Loucy (cell line): Measurements from ENCODE around the gene AIRE.

Source experiments
- H2AFZ ChIP-seq: fragments of 200-600 bp; sonication (generic); 2 replicates; pipeline ENCODE4 v1.6.0; 2016; ENCODE audit warnings: antibody characterized with exemption, mild to moderate bottlenecking, low read length, moderate library complexity
- H3F3A ChIP-seq: fragments of 200-600 bp; 2 replicates; pipeline ENCODE4 v1.6.0; 2016; ENCODE audit warnings: antibody characterized with exemption, low read depth, mild to moderate bottlenecking
- H3K27me3 ChIP-seq: fragments of 200-600 bp; sonication (generic); 2 replicates; pipeline ENCODE4 v1.6.1; 2014; ENCODE audit warnings: low read length, mild to moderate bottlenecking; ENCODE audit not compliant: insufficient read depth, poor library complexity, severe bottlenecking
- H3K36me3 ChIP-seq: fragments of 200-600 bp; sonication (generic); 2 replicates; pipeline ENCODE4 v1.6.1; 2016; ENCODE audit warnings: low read length; ENCODE audit not compliant: insufficient read depth
- H3K4me1 ChIP-seq: fragments of 200-600 bp; sonication (generic); 2 replicates; pipeline ENCODE4 v1.5.1; 2014; ENCODE audit warnings: low read length, mild to moderate bottlenecking; ENCODE audit not compliant: insufficient read depth, poor library complexity, severe bottlenecking
- H3K4me2 ChIP-seq: fragments of 200-600 bp; sonication (generic); 2 replicates; pipeline ENCODE4 v1.6.0; 2014; ENCODE audit warnings: antibody characterized with exemption, low read length, low read depth, mild to moderate bottlenecking; ENCODE audit not compliant: poor library complexity, severe bottlenecking
- H3K4me3 ChIP-seq: fragments of 200-600 bp; sonication (generic); 2 replicates; pipeline ENCODE4 v1.5.1; 2014; ENCODE audit warnings: low read length, mild to moderate bottlenecking, mixed read lengths; ENCODE audit not compliant: poor library complexity, severe bottlenecking
- H3K79me2 ChIP-seq: fragments of 200-600 bp; sonication (generic); 2 replicates; pipeline ENCODE4 v1.6.1; 2014; ENCODE audit warnings: low read length; ENCODE audit not compliant: insufficient read depth
- H3K9ac ChIP-seq: fragments of 200-600 bp; sonication (generic); 2 replicates; pipeline ENCODE4 v1.6.0; 2014; ENCODE audit warnings: mild to moderate bottlenecking, low read depth, low read length, moderate library complexity; ENCODE audit not compliant: poor library complexity, severe bottlenecking
- H3K9me2 ChIP-seq: fragments of 200-600 bp; sonication (generic); replicated peaks from 2 replicates; pipeline ENCODE4 v1.6.1; 2016; ENCODE audit warnings: low read depth, low read length, mixed read lengths
- H3K9me3 ChIP-seq: fragments of 200-600 bp; sonication (generic); 2 replicates; pipeline ENCODE4 v1.6.1; 2014; ENCODE audit warnings: mild to moderate bottlenecking, antibody characterized with exemption, low read length, low read depth; ENCODE audit not compliant: insufficient read depth
- H4K20me1 ChIP-seq: fragments of 200-600 bp; sonication (generic); 2 replicates; pipeline ENCODE4 v1.6.0; 2014; ENCODE audit warnings: antibody characterized with exemption, low read length, mild to moderate bottlenecking; ENCODE audit not compliant: insufficient read depth, poor library complexity, severe bottlenecking
- EZH2phosphoT487 ChIP-seq: fragments of 200-600 bp; IDR thresholded peaks from 2 replicates; pipeline ENCODE4 v1.6.1; 2018; ENCODE audit warnings: antibody characterized with exemption, mild to moderate bottlenecking, moderate library complexity, borderline replicate concordance
- TF ChIP-seq, protein P1 (sequence below): fragments of 200-600 bp; sonication (generic); conservative IDR thresholded peaks from 2 replicates; pipeline ENCODE4 v1.5.1; 2014; ENCODE audit warnings: mild to moderate bottlenecking, antibody characterized with exemption, low read length

Gene AIRE

GRCh38 chr21:44317871-44318270 lies 32.2 kb downstream of the AIRE start:
- Histone ChIP-seq H3K27me3 (no peaks in the 10 kb centered on the region), H3F3A (no peaks in the 10 kb centered on the region), H3K9me3 (no peaks in the 10 kb centered on the region), H4K20me1 (no peaks in the 10 kb centered on the region), H3K4me1 (no peaks in the 10 kb centered on the region), H3K79me2 (no peaks in the 10 kb centered on the region), H2AFZ (no peak overlapping the region), H3K9me2 (no peaks in the 10 kb centered on the region), H3K4me3 (no peak overlapping the region), H3K9ac (no peak overlapping the region), H3K36me3 (peaks cover 46% of the 10 kb centered on the region; the same call in 1 of the 2 replicates), H3K4me2 (no peak overlapping the region)
- TF ChIP-seq, protein P1, sequence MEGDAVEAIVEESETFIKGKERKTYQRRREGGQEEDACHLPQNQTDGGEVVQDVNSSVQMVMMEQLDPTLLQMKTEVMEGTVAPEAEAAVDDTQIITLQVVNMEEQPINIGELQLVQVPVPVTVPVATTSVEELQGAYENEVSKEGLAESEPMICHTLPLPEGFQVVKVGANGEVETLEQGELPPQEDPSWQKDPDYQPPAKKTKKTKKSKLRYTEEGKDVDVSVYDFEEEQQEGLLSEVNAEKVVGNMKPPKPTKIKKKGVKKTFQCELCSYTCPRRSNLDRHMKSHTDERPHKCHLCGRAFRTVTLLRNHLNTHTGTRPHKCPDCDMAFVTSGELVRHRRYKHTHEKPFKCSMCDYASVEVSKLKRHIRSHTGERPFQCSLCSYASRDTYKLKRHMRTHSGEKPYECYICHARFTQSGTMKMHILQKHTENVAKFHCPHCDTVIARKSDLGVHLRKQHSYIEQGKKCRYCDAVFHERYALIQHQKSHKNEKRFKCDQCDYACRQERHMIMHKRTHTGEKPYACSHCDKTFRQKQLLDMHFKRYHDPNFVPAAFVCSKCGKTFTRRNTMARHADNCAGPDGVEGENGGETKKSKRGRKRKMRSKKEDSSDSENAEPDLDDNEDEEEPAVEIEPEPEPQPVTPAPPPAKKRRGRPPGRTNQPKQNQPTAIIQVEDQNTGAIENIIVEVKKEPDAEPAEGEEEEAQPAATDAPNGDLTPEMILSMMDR, result no peak

DNA sequence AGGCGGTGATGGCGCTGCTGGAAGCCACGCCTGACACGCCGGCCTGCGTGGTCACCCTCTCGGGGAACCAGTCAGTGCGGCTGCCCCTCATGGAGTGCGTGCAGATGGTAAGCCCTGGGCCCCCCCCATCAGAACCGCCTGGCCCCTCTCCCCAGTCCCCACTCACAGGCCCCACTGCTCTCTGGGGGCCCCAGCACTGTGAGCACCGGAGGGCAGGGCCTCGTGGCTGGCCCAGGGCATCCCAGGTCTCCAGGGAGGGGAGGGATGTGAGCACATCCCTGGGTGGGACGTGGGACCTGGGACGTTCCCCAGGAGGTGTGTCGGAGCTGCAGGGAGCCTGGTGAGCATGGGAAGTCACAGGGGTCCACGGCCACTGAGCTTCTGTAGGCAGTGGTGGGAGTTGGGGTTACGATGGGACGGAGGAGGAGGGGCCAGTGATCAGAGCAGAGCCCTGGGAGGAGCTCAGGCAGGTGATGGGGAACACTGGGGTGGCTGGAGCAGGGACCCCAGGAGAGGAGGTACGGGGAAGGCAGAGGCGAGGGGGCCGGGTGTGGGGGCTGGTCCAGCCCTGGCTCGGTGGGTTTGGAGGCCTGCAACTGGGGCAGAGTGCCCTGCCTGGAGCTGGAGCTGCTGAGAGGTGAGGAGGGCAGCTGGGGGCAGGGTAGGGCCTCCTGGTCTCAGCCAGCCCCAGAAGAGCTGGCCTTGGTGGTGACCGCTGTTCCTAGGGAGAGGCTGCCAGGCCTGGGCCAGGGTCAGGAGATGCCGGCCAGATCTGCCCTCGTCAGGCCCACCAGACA lies 33.0 kb downstream of the AIRE start:
- Histone ChIP-seq H3F3A (no peaks in the 10 kb centered on the region), H3K4me1 (no peaks in the 10 kb centered on the region), H3K79me2 (no peaks in the 10 kb centered on the region), H3K4me3 (no peak overlapping the region), H3K9me3 (no peaks in the 10 kb centered on the region), H3K9ac (no peak overlapping the region), H3K27me3 (no peaks in the 10 kb centered on the region), H4K20me1 (no peaks in the 10 kb centered on the region), H3K9me2 (no peaks in the 10 kb centered on the region), H3K4me2 (no peak overlapping the region), H2AFZ (no peak overlapping the region), H3K36me3 (peaks cover 43% of the 10 kb centered on the region; the same call in 1 of the 2 replicates)
- TF ChIP-seq EZH2phosphoT487, result no peak
- TF ChIP-seq, protein P1, result no peak

- no peaks in the 10 kb centered on the region for H3K4me1 ChIP-seq
- H3K9me3 ChIP-seq, result no peaks in the 10 kb centered on the region
- H4K20me1 ChIP-seq, result no peaks in the 10 kb centered on the region
- no peak overlapping the region for H3K4me3 ChIP-seq
- no peak overlapping the region for H2AFZ ChIP-seq
- H3K4me2 ChIP-seq, result no peak overlapping the region
- H3K27me3 ChIP-seq, result no peaks in the 10 kb centered on the region
- no peak overlapping the region for H3K9ac ChIP-seq
- H3K79me2 ChIP-seq, result no peaks in the 10 kb centered on the region
- peaks cover 48% of the 10 kb centered on the region; the same call in 1 of the 2 replicates for H3K36me3 ChIP-seq
- H3F3A ChIP-seq, result no peaks in the 10 kb centered on the region
- no peak for TF ChIP-seq EZH2phosphoT487
- TF ChIP-seq, protein P1, result no peak
- no peaks in the 10 kb centered on the region for H3K9me2 ChIP-seq
Measured at GRCh38 chr21:44319407-44320065, 33.9 kb downstream of the AIRE start.
